ENCODE results near the gene BRMS1L.

The BRMS1L gene

DNA sequence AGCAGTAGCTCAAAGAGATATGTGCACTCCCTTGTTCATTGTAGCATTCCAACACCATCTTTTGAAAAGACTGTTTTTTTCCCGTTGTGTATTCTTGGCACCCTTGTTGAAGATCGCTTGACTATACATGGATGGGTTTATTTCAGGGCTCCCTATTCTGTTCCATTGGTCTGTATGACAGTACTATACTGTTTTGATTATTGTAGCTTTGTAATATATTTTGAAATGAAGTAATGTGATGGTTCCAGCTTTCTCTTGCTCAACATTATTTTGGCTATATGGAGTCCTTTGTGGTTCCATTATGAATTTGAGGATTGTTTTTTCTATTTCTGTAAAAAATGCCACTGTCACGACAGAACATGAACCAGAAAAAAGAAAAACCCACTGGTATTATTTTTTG lies 25.7 kb downstream of the BRMS1L start:
- in situ Hi-C loops (cut with HindIII; ENCODE audit: low sequenced_read_pairs) = no loop called here
- no peak for DNase-seq (ENCODE audit: low read depth)
- TF ChIP-seq, protein P1, sequence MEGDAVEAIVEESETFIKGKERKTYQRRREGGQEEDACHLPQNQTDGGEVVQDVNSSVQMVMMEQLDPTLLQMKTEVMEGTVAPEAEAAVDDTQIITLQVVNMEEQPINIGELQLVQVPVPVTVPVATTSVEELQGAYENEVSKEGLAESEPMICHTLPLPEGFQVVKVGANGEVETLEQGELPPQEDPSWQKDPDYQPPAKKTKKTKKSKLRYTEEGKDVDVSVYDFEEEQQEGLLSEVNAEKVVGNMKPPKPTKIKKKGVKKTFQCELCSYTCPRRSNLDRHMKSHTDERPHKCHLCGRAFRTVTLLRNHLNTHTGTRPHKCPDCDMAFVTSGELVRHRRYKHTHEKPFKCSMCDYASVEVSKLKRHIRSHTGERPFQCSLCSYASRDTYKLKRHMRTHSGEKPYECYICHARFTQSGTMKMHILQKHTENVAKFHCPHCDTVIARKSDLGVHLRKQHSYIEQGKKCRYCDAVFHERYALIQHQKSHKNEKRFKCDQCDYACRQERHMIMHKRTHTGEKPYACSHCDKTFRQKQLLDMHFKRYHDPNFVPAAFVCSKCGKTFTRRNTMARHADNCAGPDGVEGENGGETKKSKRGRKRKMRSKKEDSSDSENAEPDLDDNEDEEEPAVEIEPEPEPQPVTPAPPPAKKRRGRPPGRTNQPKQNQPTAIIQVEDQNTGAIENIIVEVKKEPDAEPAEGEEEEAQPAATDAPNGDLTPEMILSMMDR (IDR thresholded peaks at IDR 0.05; ENCODE audit: low read depth, low read length, missing control alignments) = no peak
- H3K4me3 ChIP-seq (ENCODE audit: low read depth, low read length) = no peak overlapping the region

DNA sequence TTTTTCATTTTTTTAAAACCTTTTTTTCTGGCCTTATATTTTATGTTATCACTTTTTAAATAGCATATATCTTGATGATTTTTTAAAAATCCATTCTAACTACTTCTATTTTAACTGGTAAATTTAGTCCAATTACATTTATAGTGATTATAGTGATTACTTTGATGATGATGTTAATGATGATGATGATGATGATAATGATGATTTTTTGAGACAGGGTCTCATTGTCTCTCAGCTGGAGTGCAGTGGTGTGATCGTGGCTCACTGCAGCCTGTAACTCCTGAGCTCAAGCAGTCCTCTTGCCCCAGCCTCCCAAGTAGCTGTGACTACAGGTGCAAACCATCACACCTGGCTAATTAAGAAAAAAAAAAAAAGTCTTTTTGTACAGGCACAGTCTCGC lies 27.1 kb downstream of the BRMS1L start:
- H3K4me3 ChIP-seq (ENCODE audit: low read depth, low read length) = no peak overlapping the region
- DNase-seq (ENCODE audit: low read depth) = no peak
- TF ChIP-seq, protein P1 (IDR thresholded peaks at IDR 0.05; ENCODE audit: low read depth, low read length, missing control alignments) = no peak
- in situ Hi-C loops (cut with HindIII; ENCODE audit: low sequenced_read_pairs) = no loop called here

DNA sequence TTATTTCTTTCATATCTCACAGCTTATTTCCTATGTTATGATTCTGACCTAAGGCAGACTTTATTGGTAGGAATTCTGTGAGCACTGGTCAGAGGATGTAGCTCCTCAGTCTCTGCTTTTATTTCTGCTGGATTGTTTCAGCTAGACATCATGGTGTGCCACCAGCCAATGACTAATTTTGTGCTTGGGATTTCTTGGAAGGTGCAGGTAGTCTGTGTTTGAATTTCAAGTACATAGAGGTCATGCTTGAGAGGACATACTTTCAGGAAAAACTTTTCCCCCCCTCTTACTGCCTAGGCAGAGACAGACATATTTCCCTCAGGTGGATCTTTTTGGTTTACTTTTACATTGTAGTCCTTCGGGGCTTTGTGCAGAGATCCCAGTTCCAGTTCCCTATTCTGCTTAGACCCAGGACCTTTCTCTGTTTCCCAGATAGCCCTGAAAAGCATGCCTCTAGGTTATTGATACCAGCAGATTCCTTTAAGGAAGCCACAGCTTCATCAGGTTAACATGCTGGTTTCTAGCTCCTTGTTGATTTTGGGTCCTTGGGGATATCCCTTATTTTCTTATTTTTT lies 28.6 kb downstream of the BRMS1L start:
- H3K4me3 ChIP-seq (ENCODE audit: low read depth, low read length) = no peak overlapping the region
- TF ChIP-seq, protein P1 (IDR thresholded peaks at IDR 0.05; ENCODE audit: low read depth, low read length, missing control alignments) = no peak
- in situ Hi-C loops (cut with HindIII; ENCODE audit: low sequenced_read_pairs) = no loop called here
- DNase-seq (ENCODE audit: low read depth) = no peak

GRCh38 chr14:35855876-35856481 lies 29.8 kb downstream of the BRMS1L start:
- peak; percentile 20 for DNase-seq (ENCODE audit: low read depth)
- H3K4me3 ChIP-seq (ENCODE audit: low read depth, low read length) = no peak overlapping the region
- TF ChIP-seq, protein P1 (IDR thresholded peaks at IDR 0.05; ENCODE audit: low read depth, low read length, missing control alignments) = no peak
- in situ Hi-C loops (cut with HindIII; ENCODE audit: low sequenced_read_pairs) = no loop called here

- in situ Hi-C loops (cut with HindIII; ENCODE audit: low sequenced_read_pairs) = no loop called here
- no peak for DNase-seq (ENCODE audit: low read depth)
- TF ChIP-seq, protein P1 (IDR thresholded peaks at IDR 0.05; ENCODE audit: low read depth, low read length, missing control alignments) = no peak
- no peak overlapping the region for H3K4me3 ChIP-seq (ENCODE audit: low read depth, low read length)
Observed at GRCh38 chr14:35858521-35859209, 32.5 kb downstream of the BRMS1L start.

GRCh38 chr14:35861204-35861868 lies 35.2 kb downstream of the BRMS1L start:
- in situ Hi-C loops (cut with HindIII; ENCODE audit: low sequenced_read_pairs) = no loop called here
- no peak for DNase-seq (ENCODE audit: low read depth)
- TF ChIP-seq, protein P1 (IDR thresholded peaks at IDR 0.05; ENCODE audit: low read depth, low read length, missing control alignments) = no peak
- H3K4me3 ChIP-seq (ENCODE audit: low read depth, low read length) = no peak overlapping the region
